ENCODE measurements around the gene SLC27A6. TPM values are rescaled to one million over a fixed set of nuclear protein-coding genes. Genes with fewer than 3 reads are reported as not detected.

Gene SLC27A6
- total RNA-seq, 1 experiment from 2014 or later = 7.9 TPM

GRCh38 chr5:129014185-129014584 is 48.9 kb downstream of the SLC27A6 start (continued):
- TF ChIP-seq CBX3 (IDR thresholded peaks at IDR 0.05; ENCODE audit: low read depth) (no peak), EZH2 (IDR thresholded peaks at IDR 0.05) (no peak), YY1 (IDR thresholded peaks at IDR 0.05; ENCODE audit: extremely low read depth, insufficient replicate concordance, low read depth, low read length) (no peak), EGR1 (IDR thresholded peaks at IDR 0.05; ENCODE audit: low read depth) (no peak), ATF3 (IDR thresholded peaks at IDR 0.05) (no peak), ELF1 (IDR thresholded peaks at IDR 0.05; ENCODE audit: borderline replicate concordance, low read depth) (no peak), RAD21 (IDR thresholded peaks at IDR 0.05; ENCODE audit: low read depth) (no peak)

DNA sequence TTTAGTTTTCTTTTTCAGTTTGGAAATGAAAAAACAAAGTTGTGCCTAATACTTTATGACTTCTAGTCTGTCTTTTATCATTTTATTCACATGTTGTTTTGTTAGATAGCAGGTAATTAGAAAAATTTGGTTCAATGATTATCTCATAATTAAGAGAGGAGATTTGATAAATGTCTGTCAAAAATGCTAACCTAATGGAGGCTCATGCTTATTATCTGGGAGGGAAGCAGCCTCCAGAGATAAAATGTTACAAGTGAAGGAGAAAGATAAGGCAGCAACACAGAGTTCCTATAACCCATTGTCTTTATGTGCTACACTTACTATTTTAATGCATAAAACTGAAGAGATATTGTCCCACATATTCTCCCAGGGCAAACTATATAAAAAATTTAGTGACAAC is 53.5 kb downstream of the SLC27A6 start:
- Histone ChIP-seq H3K4me1 (ENCODE audit: control insufficient read depth in 1 of 2, insufficient read depth in 2 of 2, low read length in 2 of 2) (no peaks in the 10 kb centered on the region), H3K79me2 (ENCODE audit: insufficient read depth, low read length) (no peaks in the 10 kb centered on the region), H4K20me1 (ENCODE audit: insufficient read depth) (no peaks in the 10 kb centered on the region), H3K9me3 (ENCODE audit: control insufficient read depth in 1 of 2, insufficient read depth in 1 of 2, low read depth in 1 of 2, low read length in 2 of 2) (no peaks in the 10 kb centered on the region), H3K4me2 (ENCODE audit: low read length) (no peak overlapping the region), H3K27me3 (ENCODE audit: insufficient read depth, low read length) (no peaks in the 10 kb centered on the region), H3K9ac (ENCODE audit: low read length) (no peak overlapping the region), H2AFZ (ENCODE audit: low read depth, low read length, poor library complexity, severe bottlenecking) (no peak overlapping the region), H3K27ac (ENCODE audit: low read depth, low read length) (no peak overlapping the region), H3K4me3 (replicated peaks in 1 of 2; ENCODE audit: low read depth in 1 of 2, low read length in 2 of 2) (no peak overlapping the region), H3K36me3 (ENCODE audit: control insufficient read depth in 1 of 2, insufficient read depth in 2 of 2, low read length in 2 of 2) (no peaks in the 10 kb centered on the region), H3K9me2 (ENCODE audit: insufficient read depth) (no peaks in the 10 kb centered on the region)
- DNase-seq (ENCODE audit: low read depth, low spot score) = no peak
- BruUV-seq (replicated peaks) = no TSS peak
- TF ChIP-seq CEBPB (IDR thresholded peaks at IDR 0.05; ENCODE audit: low read depth) (no peak), POLR2A (IDR thresholded peaks at IDR 0.05; ENCODE audit: borderline replicate concordance, extremely low read depth, insufficient read depth, insufficient read length) (no peak), ELF1 (IDR thresholded peaks at IDR 0.05; ENCODE audit: borderline replicate concordance, low read depth) (no peak), ATF3 (IDR thresholded peaks at IDR 0.05) (no peak), YY1 (IDR thresholded peaks at IDR 0.05; ENCODE audit: extremely low read depth, insufficient replicate concordance, low read depth, low read length) (no peak), ZBTB33 (IDR thresholded peaks at IDR 0.05; ENCODE audit: extremely low read depth, insufficient replicate concordance, low read length) (no peak), EZH2 (IDR thresholded peaks at IDR 0.05) (no peak), SRF (IDR thresholded peaks at IDR 0.05; ENCODE audit: low read depth) (no peak), EGR1 (IDR thresholded peaks at IDR 0.05; ENCODE audit: low read depth) (no peak), POLR2AphosphoS5 (IDR thresholded peaks at IDR 0.05; ENCODE audit: low read depth, low read length) (no peak), CTCF (IDR thresholded peaks at IDR 0.05 in 2 of 3, conservative IDR thresholded peaks at IDR 0.05 in 1 of 3; ENCODE audit: borderline replicate concordance in 1 of 3, insufficient read depth in 1 of 3, low read depth in 2 of 3, low read length in 2 of 3) (no peak), JUND (IDR thresholded peaks at IDR 0.05) (no peak), FOSL1 (IDR thresholded peaks at IDR 0.05; ENCODE audit: low read depth) (no peak), TCF7L2 (IDR thresholded peaks at IDR 0.05; ENCODE audit: borderline replicate concordance, extremely low read depth, insufficient read depth, insufficient read length) (no peak)
- ChIA-PET CTCF (no interaction called here), RAD21 (ENCODE audit: low non-redundant PET in 1 of 2, low total read pairs in 2 of 2, uncharacterized antibody in 2 of 2, unreplicated experiment in 2 of 2) (no interaction called here), POLR2A (no interaction called here)
- intact Hi-C loops (cut with micrococcal nuclease) = no loop called here
- no peak for ATAC-seq
